ENCODE data around the gene ABCA4.

DNA sequence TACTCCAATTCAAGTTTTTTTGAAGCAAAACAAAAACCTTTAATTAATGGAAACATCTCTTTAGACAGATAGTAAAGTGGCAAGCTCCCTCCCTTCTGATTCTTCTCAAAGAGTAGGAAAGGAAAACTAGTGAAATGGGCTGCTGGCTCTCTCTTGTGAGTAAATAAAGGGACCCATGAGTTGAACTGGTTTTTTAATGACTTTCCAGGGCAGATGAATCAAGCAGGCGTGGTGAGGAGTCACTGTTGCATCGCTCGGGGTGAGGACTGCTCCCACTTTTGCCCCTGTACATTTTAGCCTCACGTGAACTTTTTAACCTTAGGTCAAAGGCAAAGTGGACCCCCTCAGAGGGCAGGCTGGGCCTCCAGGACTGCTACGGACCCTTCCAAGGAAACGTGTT, 64.8 kb downstream of the ABCA4 start:
- no peak for TF ChIP-seq CTCF (IDR thresholded peaks at IDR 0.05; ENCODE audit: low read length)
- TF ChIP-seq EZH2 (optimal IDR thresholded peaks at IDR 0.05; ENCODE audit: low read depth, low read length) = no peak
